Mesothelial cell of epicardium (in vitro differentiated cells): ENCODE measurements around the gene ELF1. TPM values are rescaled to one million over a fixed set of nuclear protein-coding genes. Genes with fewer than 3 reads are reported as not detected.

ENCODE experiments used
- DNase-seq, 2 experiments: peaks; one replicate each; pipeline ENCODE4 v3.0.0; 2021; ENCODE audit warnings: low spot score in 2 of 2; ENCODE audit not compliant: unreplicated experiment in 2 of 2
- H3K27ac Mint-ChIP-seq: 2 replicates; pipeline ENCODE4 v1.8.0; 2021; ENCODE audit warnings: mixed read lengths
- H3K27me3 Mint-ChIP-seq: 2 replicates; pipeline ENCODE4 v1.8.0; 2021; ENCODE audit warnings: low read depth, mixed read lengths
- H3K36me3 Mint-ChIP-seq: 2 replicates; pipeline ENCODE4 v1.8.0; 2021; ENCODE audit warnings: mixed read lengths
- H3K4me1 Mint-ChIP-seq: 2 replicates; pipeline ENCODE4 v1.8.0; 2021; ENCODE audit warnings: mixed read lengths
- H3K4me3 Mint-ChIP-seq: 2 replicates; pipeline ENCODE4 v1.8.0; 2021; ENCODE audit warnings: mild to moderate bottlenecking, moderate library complexity, mixed read lengths
- H3K9me3 Mint-ChIP-seq: 2 replicates; pipeline ENCODE4 v1.8.0; 2021; ENCODE audit warnings: mixed read lengths
- CTCF ChIP-seq: fragments of 200-600 bp; sonication (generic); IDR thresholded peaks from one replicate; pipeline ENCODE4 v1.5.0; 2021; ENCODE audit warnings: antibody characterized with exemption; ENCODE audit not compliant: unreplicated experiment
- total RNA-seq: library from RNA; stranded (reverse); gene quantifications from 3 replicates; pipeline ENCODE4 v1.2.1, GENCODE V29; 2021

ELF1 gene
- total RNA-seq, 1 donor from 2014 or later = 76.9 TPM

GRCh38 chr13:41034881-41035280 lies 15.8 kb upstream of the ELF1 start:
- Mint-ChIP-seq H3K36me3 (peaks cover 9% of the 10 kb centered on the region), H3K4me1 (peaks cover 5% of the 10 kb centered on the region), H3K4me3 (no peak overlapping the region), H3K9me3 (no peaks in the 10 kb centered on the region), H3K27me3 (no peaks in the 10 kb centered on the region), H3K27ac (no peak overlapping the region)
- TF ChIP-seq CTCF = no peak
- DNase-seq = no peak

- H3K9me3 Mint-ChIP-seq = no peaks in the 10 kb centered on the region
- peaks cover 9% of the 10 kb centered on the region for H3K36me3 Mint-ChIP-seq
- H3K27ac Mint-ChIP-seq = no peak overlapping the region
- no peaks in the 10 kb centered on the region for H3K27me3 Mint-ChIP-seq
- no peak for TF ChIP-seq CTCF
- DNase-seq = no peak
- no peak overlapping the region for H3K4me3 Mint-ChIP-seq
- peaks cover 5% of the 10 kb centered on the region for H3K4me1 Mint-ChIP-seq
Measured at GRCh38 chr13:41034382-41034781, 15.3 kb upstream of the ELF1 start.

- Mint-ChIP-seq H3K4me3 (no peak overlapping the region), H3K4me1 (peaks cover 5% of the 10 kb centered on the region), H3K27me3 (no peaks in the 10 kb centered on the region), H3K9me3 (no peaks in the 10 kb centered on the region), H3K27ac (no peak overlapping the region), H3K36me3 (peaks cover 8% of the 10 kb centered on the region)
- DNase-seq = no peak
- no peak for TF ChIP-seq CTCF
Measured at GRCh38 chr13:41032691-41033376, 13.7 kb upstream of the ELF1 start.

- no peaks in the 10 kb centered on the region for H3K9me3 Mint-ChIP-seq
- no peak overlapping the region for H3K27ac Mint-ChIP-seq
- peaks cover 7% of the 10 kb centered on the region for H3K4me1 Mint-ChIP-seq
- H3K4me3 Mint-ChIP-seq = no peak overlapping the region
- no peak for DNase-seq
- TF ChIP-seq CTCF = no peak
- peaks cover 7% of the 10 kb centered on the region for H3K36me3 Mint-ChIP-seq
- no peaks in the 10 kb centered on the region for H3K27me3 Mint-ChIP-seq
Measured at GRCh38 chr13:41029629-41030028, 10.5 kb upstream of the ELF1 start.

GRCh38 chr13:41028051-41028450 lies 8.9 kb upstream of the ELF1 start:
- DNase-seq = no peak
- no peak for TF ChIP-seq CTCF

More at GRCh38 chr13:41028051-41028450, 8.9 kb upstream of the ELF1 start:
- Mint-ChIP-seq H3K4me3 (no peak overlapping the region), H3K27ac (no peak overlapping the region), H3K36me3 (peaks cover 5% of the 10 kb centered on the region), H3K9me3 (no peaks in the 10 kb centered on the region), H3K27me3 (no peaks in the 10 kb centered on the region), H3K4me1 (peaks cover 7% of the 10 kb centered on the region)
